Measurements from ENCODE around the gene DOK4.

GRCh38 chr16:57531635-57532265 lies 45.5 kb upstream of the DOK4 start:
- TF ChIP-seq, protein P1, sequence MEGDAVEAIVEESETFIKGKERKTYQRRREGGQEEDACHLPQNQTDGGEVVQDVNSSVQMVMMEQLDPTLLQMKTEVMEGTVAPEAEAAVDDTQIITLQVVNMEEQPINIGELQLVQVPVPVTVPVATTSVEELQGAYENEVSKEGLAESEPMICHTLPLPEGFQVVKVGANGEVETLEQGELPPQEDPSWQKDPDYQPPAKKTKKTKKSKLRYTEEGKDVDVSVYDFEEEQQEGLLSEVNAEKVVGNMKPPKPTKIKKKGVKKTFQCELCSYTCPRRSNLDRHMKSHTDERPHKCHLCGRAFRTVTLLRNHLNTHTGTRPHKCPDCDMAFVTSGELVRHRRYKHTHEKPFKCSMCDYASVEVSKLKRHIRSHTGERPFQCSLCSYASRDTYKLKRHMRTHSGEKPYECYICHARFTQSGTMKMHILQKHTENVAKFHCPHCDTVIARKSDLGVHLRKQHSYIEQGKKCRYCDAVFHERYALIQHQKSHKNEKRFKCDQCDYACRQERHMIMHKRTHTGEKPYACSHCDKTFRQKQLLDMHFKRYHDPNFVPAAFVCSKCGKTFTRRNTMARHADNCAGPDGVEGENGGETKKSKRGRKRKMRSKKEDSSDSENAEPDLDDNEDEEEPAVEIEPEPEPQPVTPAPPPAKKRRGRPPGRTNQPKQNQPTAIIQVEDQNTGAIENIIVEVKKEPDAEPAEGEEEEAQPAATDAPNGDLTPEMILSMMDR (IDR thresholded peaks at IDR 0.05; ENCODE audit: extremely low read depth in 1 of 2, insufficient read depth in 1 of 2, low read depth in 1 of 2, low read length in 2 of 2): no peak
- TF ChIP-seq MAX (IDR thresholded peaks at IDR 0.05; ENCODE audit: insufficient read depth, insufficient read length): no peak
- TF ChIP-seq POLR2A (IDR thresholded peaks at IDR 0.05; ENCODE audit: low read depth, low read length): no peak
- TF ChIP-seq MYC (IDR thresholded peaks at IDR 0.05; ENCODE audit: low read depth, low read length): no peak
- no peak for TF ChIP-seq POLR2AphosphoS5 (IDR thresholded peaks at IDR 0.05; ENCODE audit: insufficient read depth, low read depth, low read length)
- no peak for TF ChIP-seq EZH2 (IDR thresholded peaks at IDR 0.05; ENCODE audit: borderline replicate concordance, low read depth, low read length, severe bottlenecking)
- no peak for TF ChIP-seq JUN (IDR thresholded peaks at IDR 0.05; ENCODE audit: borderline replicate concordance, insufficient read depth, insufficient read length, low read depth)

Measured in endothelial cell of umbilical vein (primary cell).